ENCODE data around the gene KIRREL2.

DNA sequence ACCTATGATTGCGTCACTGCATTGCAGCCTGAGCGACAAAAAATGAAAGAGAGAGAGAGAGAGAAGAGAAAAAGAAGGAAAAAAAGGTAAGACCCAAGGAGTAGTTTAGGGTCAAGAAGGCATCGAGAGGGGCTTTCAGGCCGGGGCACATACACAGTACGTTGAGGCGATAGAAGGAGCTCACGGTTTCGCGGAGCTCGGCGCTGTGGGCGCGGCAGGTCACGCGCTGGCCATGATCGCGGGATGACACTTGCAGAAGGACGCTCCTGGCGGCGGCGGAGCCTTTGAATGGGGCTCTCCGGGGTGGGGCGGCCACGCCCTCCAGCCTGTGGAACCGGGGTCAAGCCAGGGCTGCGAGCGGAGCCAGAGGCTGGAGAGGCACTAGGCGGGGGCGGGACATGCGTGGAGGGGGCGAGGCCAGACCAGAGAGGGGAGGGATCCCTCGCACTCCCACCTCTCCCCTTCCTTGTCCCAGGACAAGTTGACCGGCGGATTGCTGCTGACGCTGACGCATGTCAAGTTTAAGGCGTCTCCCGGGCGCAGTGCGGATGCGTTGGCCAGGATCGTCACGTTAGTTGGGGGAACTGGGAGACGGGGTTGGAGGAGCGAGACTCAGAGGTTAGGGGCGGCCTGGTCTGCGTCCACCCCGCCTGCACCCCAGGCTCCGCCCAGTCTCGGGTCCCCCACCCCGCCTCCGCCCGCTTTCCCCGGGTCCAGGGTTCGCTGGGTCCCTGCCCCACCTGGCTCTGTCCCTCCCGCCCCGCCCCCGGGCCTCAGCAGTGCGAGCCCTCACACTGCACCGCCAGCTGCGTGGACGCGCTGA is 11.3 kb upstream of the KIRREL2 start:
- TF ChIP-seq EZH2phosphoT487 (IDR thresholded peaks at IDR 0.05; ENCODE audit: borderline replicate concordance): no peak
- TF ChIP-seq, protein P1, sequence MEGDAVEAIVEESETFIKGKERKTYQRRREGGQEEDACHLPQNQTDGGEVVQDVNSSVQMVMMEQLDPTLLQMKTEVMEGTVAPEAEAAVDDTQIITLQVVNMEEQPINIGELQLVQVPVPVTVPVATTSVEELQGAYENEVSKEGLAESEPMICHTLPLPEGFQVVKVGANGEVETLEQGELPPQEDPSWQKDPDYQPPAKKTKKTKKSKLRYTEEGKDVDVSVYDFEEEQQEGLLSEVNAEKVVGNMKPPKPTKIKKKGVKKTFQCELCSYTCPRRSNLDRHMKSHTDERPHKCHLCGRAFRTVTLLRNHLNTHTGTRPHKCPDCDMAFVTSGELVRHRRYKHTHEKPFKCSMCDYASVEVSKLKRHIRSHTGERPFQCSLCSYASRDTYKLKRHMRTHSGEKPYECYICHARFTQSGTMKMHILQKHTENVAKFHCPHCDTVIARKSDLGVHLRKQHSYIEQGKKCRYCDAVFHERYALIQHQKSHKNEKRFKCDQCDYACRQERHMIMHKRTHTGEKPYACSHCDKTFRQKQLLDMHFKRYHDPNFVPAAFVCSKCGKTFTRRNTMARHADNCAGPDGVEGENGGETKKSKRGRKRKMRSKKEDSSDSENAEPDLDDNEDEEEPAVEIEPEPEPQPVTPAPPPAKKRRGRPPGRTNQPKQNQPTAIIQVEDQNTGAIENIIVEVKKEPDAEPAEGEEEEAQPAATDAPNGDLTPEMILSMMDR (conservative IDR thresholded peaks at IDR 0.05; ENCODE audit: low read length): no peak
